OCI-LY3 (cell line): ENCODE results near the gene FOLR1.
A peak's percentile ranks its signal among the peaks of the same experiment; 100 is the strongest.

Experiments used
- H2AFZ ChIP-seq: fragments of 200-600, 300-600 bp; shearing (Covaris generic); 2 replicates; pipeline ENCODE4 v1.6.0; 2014; ENCODE audit warnings: antibody characterized with exemption, low read depth, low read length
- H3K27ac ChIP-seq: fragments of 200-600, 300-600 bp; sonication (generic); 2 replicates; pipeline ENCODE4 v1.5.1; 2014; ENCODE audit warnings: mild to moderate bottlenecking, low read length, moderate library complexity, mixed read lengths
- H3K27me3 ChIP-seq: fragments of 200-600, 300-600 bp; sonication (generic); 2 replicates; pipeline ENCODE4 v1.6.1; 2014; ENCODE audit warnings: low read depth, low read length, mixed read lengths
- H3K36me3 ChIP-seq: fragments of 200-600, 300-600 bp; sonication (generic); replicated peaks from 2 replicates; pipeline ENCODE3; 2014; ENCODE audit warnings: low read depth, low read length, mixed read lengths
- H3K4me1 ChIP-seq: fragments of 300-600, 200-600 bp; sonication (generic); 2 replicates; pipeline ENCODE4 v1.6.1; 2014; ENCODE audit warnings: low read length, mixed read lengths
- H3K4me2 ChIP-seq: fragments of 200-600, 300-600 bp; sonication (generic); 2 replicates; pipeline ENCODE4 v1.6.1; 2014; ENCODE audit warnings: low read length, mixed read lengths
- H3K4me3 ChIP-seq: fragments of 300-600, 200-600 bp; sonication (generic); 2 replicates; pipeline ENCODE4 v1.5.1; 2014; ENCODE audit warnings: antibody characterized with exemption, mild to moderate bottlenecking, low read length, moderate library complexity
- H3K79me2 ChIP-seq: fragments of 300-600, 200-600 bp; shearing (Covaris generic); 2 replicates; pipeline ENCODE4 v1.6.1; 2014; ENCODE audit warnings: mild to moderate bottlenecking, low read length, mixed read lengths
- H3K9ac ChIP-seq: fragments of 300-600, 200-600 bp; shearing (Covaris generic); 2 replicates; pipeline ENCODE4 v1.6.0; 2014; ENCODE audit warnings: mild to moderate bottlenecking, low read length, moderate library complexity
- H3K9me3 ChIP-seq: fragments of 200-600, 300-600 bp; shearing (Covaris generic); 2 replicates; pipeline ENCODE4 v1.6.1; 2014; ENCODE audit warnings: low read length, mixed read lengths; ENCODE audit not compliant: insufficient read depth
- H4K20me1 ChIP-seq: fragments of 200-600, 300-600 bp; sonication (generic); 2 replicates; pipeline ENCODE4 v1.6.1; 2016; ENCODE audit warnings: low read length, mixed read lengths; ENCODE audit not compliant: insufficient read depth
- CTCF ChIP-seq: fragments of 200-600, 300-600 bp; sonication (generic); IDR thresholded peaks from 2 replicates; pipeline ENCODE4 v1.5.1; 2014; ENCODE audit warnings: antibody characterized with exemption, low read length, low read depth
- EZH2phosphoT487 ChIP-seq: fragments of 200-600 bp; shearing (Covaris generic); IDR thresholded peaks from 2 replicates; pipeline ENCODE4 v1.6.1; 2018; ENCODE audit warnings: antibody characterized with exemption, mixed run types, low read depth

Gene FOLR1

GRCh38 chr11:72209101-72209500 lies 17.2 kb downstream of the FOLR1 start:
- Histone ChIP-seq H3K4me3 (no peak overlapping the region), H3K4me2 (no peak overlapping the region), H3K79me2 (no peaks in the 10 kb centered on the region), H2AFZ (no peak overlapping the region), H3K4me1 (peaks cover 7% of the 10 kb centered on the region), H4K20me1 (no peaks in the 10 kb centered on the region), H3K27me3 (peaks cover 5% of the 10 kb centered on the region; the same call in 1 of the 2 replicates), H3K27ac (no peak overlapping the region), H3K36me3 (peaks cover 3% of the 10 kb centered on the region), H3K9ac (no peak overlapping the region), H3K9me3 (peaks cover 18% of the 10 kb centered on the region; the same call in 1 of the 2 replicates)
- TF ChIP-seq CTCF (no peak), EZH2phosphoT487 (no peak)

- Histone ChIP-seq H3K27me3 (peaks cover 15% of the 10 kb centered on the region; the same call in 1 of the 2 replicates), H2AFZ (peak within 1 kb of the TSS; percentile 36; the same call in 1 of the 2 replicates), H3K4me1 (peaks cover 26% of the 10 kb centered on the region), H3K4me2 (peak within 1 kb of the TSS; percentile 56), H3K9me3 (no peaks in the 10 kb centered on the region), H3K27ac (no peak within 1 kb of the TSS), H3K4me3 (no peak within 1 kb of the TSS), H3K9ac (no peak within 1 kb of the TSS), H3K79me2 (no peaks in the 10 kb centered on the region), H4K20me1 (no peaks in the 10 kb centered on the region), H3K36me3 (no peaks in the 10 kb centered on the region)
- TF ChIP-seq CTCF = no peak
- TF ChIP-seq EZH2phosphoT487 = no peak
These were observed 24.7 kb downstream of the FOLR1 start, which contains the start of gene FOLR2 for GRCh38 chr11:72216638-72217037. FOLR2 (plus strand) TSS chr11:72216794; CDS start chr11:72218585, 1,791 bp downstream.

GRCh38 chr11:72217841-72218240 lies 25.9 kb downstream of the FOLR1 start:
- TF ChIP-seq EZH2phosphoT487 (no peak), CTCF (no peak)
- H3K4me1 ChIP-seq = peaks cover 38% of the 10 kb centered on the region
- no peak overlapping the region for H3K4me3 ChIP-seq
- H2AFZ ChIP-seq = peak overlapping the region; percentile 36; the same call in 1 of the 2 replicates
- no peak overlapping the region for H3K27ac ChIP-seq
- H3K9ac ChIP-seq = no peak overlapping the region
- H3K36me3 ChIP-seq = no peaks in the 10 kb centered on the region
- H3K27me3 ChIP-seq = peaks cover 12% of the 10 kb centered on the region; the same call in 1 of the 2 replicates
- no peaks in the 10 kb centered on the region for H3K79me2 ChIP-seq
- peak overlapping the region; percentile 56 for H3K4me2 ChIP-seq
- H4K20me1 ChIP-seq = no peaks in the 10 kb centered on the region
- no peaks in the 10 kb centered on the region for H3K9me3 ChIP-seq

- no peaks in the 10 kb centered on the region for H3K79me2 ChIP-seq
- no peaks in the 10 kb centered on the region for H3K36me3 ChIP-seq
- H3K4me1 ChIP-seq = peaks cover 38% of the 10 kb centered on the region
- peak overlapping the region; percentile 56 for H3K4me2 ChIP-seq
- peak overlapping the region; percentile 36; the same call in 1 of the 2 replicates for H2AFZ ChIP-seq
- H3K27me3 ChIP-seq = peaks cover 12% of the 10 kb centered on the region; the same call in 1 of the 2 replicates
- no peaks in the 10 kb centered on the region for H3K9me3 ChIP-seq
- H3K27ac ChIP-seq = no peak overlapping the region
- H4K20me1 ChIP-seq = no peaks in the 10 kb centered on the region
- H3K4me3 ChIP-seq = no peak overlapping the region
- no peak overlapping the region for H3K9ac ChIP-seq
- TF ChIP-seq EZH2phosphoT487 = no peak
- no peak for TF ChIP-seq CTCF
These were observed 26.4 kb downstream of the FOLR1 start for GRCh38 chr11:72218251-72218745.
